Measurements from ENCODE around the gene PCDH15.

GRCh38 chr10:54587971-54588370 lies 213.1 kb downstream of the PCDH15 start:
- TF ChIP-seq ZNF274 (IDR thresholded peaks at IDR 0.05; ENCODE audit: low read depth, low read length): no peak
- TF ChIP-seq SUZ12 (IDR thresholded peaks at IDR 0.05; ENCODE audit: extremely low read depth, insufficient read depth, insufficient read length): no peak

All from NT2/D1 (cell line).